Fibroblast of skin of abdomen (primary cell): ENCODE results near the gene SOAT2.
"Not testable (repeated sequence)": the region's sequence is repeated elsewhere in the genome, so short reads cannot be mapped to it uniquely, and the experiment has no call there.

ENCODE experiments used
- DNase-seq: peaks from one replicate; pipeline ENCODE4 v3.0.0-alpha.2; 2013

Gene SOAT2

GRCh38 chr12:53086361-53086760, 16.9 kb upstream of the SOAT2 start:
- no peak for DNase-seq

GRCh38 chr12:53090105-53090504, 13.2 kb upstream of the SOAT2 start:
- no peak for DNase-seq

- no peak for DNase-seq
Observed at GRCh38 chr12:53090554-53090953, 12.7 kb upstream of the SOAT2 start.

GRCh38 chr12:53091756-53092155, 11.5 kb upstream of the SOAT2 start:
- DNase-seq: no peak

GRCh38 chr12:53093777-53094393, 9.4 kb upstream of the SOAT2 start:
- DNase-seq: no peak

GRCh38 chr12:53094394-53094787, 8.9 kb upstream of the SOAT2 start:
- DNase-seq: no peak

GRCh38 chr12:53094796-53095595, 8.3 kb upstream of the SOAT2 start:
- DNase-seq: not testable (repeated sequence)

GRCh38 chr12:53095596-53095895, 7.7 kb upstream of the SOAT2 start:
- DNase-seq: not testable (repeated sequence)

GRCh38 chr12:53096089-53096741, 7.1 kb upstream of the SOAT2 start:
- peak; percentile 83 for DNase-seq

- DNase-seq: no peak
Observed at GRCh38 chr12:53096759-53097158, 6.5 kb upstream of the SOAT2 start.

GRCh38 chr12:53097207-53097563, 6.1 kb upstream of the SOAT2 start:
- DNase-seq: peak; percentile 26

GRCh38 chr12:53097564-53098353, 5.5 kb upstream of the SOAT2 start, which contains the start of gene IGFBP6:
IGFBP6 (plus strand) TSS chr12:53097667; CDS start chr12:53097718, 51 bp downstream.
- DNase-seq: peak; percentile 43

- peak; percentile 81 for DNase-seq
Observed at GRCh38 chr12:53098354-53098981, 4.8 kb upstream of the SOAT2 start.

GRCh38 chr12:53099071-53099882, 4.0 kb upstream of the SOAT2 start:
- peak; percentile 96 for DNase-seq

- no peak for DNase-seq
Observed at GRCh38 chr12:53100466-53101151, 2.7 kb upstream of the SOAT2 start.

GRCh38 chr12:53101266-53101665, 2.0 kb upstream of the SOAT2 start:
- no peak for DNase-seq

GRCh38 chr12:53101931-53102781, 1.1 kb upstream of the SOAT2 start:
- no peak for DNase-seq

- DNase-seq: no peak
Observed at GRCh38 chr12:53103860-53104305, 597 bp downstream of the SOAT2 start.

- DNase-seq: no peak
Observed at GRCh38 chr12:53105256-53105655, 2.0 kb downstream of the SOAT2 start.
